H9 (cell line): ENCODE measurements around the gene F12. TPM values are rescaled to one million over a fixed set of nuclear protein-coding genes. Genes with fewer than 3 reads are reported as not detected.

Experiments used
- DNase-seq: peaks from one replicate; pipeline ENCODE4 v3.0.0-alpha.2; 2017
- H2AFZ ChIP-seq: one replicate; pipeline ENCODE4 v1.6.1; 2013; ENCODE audit warnings: mild to moderate bottlenecking, low read length, control low read depth, moderate library complexity
- H2AK5ac ChIP-seq: 2 replicates; pipeline ENCODE4 v1.6.1; 2013; ENCODE audit warnings: low read length, control low read depth, mixed read lengths; ENCODE audit not compliant: insufficient read length
- H2BK120ac ChIP-seq: one replicate; pipeline ENCODE4 v1.6.1; 2013; ENCODE audit warnings: low read depth, mild to moderate bottlenecking, low read length, control low read depth, inconsistent platforms; ENCODE audit not compliant: poor library complexity, severe bottlenecking
- H2BK12ac ChIP-seq: 2 replicates; pipeline ENCODE4 v1.6.1; 2013; ENCODE audit warnings: low read length, control low read depth, mixed read lengths, low read depth; ENCODE audit not compliant: insufficient read length
- H2BK15ac ChIP-seq: 2 replicates; pipeline ENCODE4 v1.6.1; 2013; ENCODE audit warnings: low read depth, low read length, control low read depth
- H2BK20ac ChIP-seq: one replicate; pipeline ENCODE4 v1.6.1; 2013; ENCODE audit warnings: low read depth, mild to moderate bottlenecking, low read length, control low read depth, inconsistent platforms; ENCODE audit not compliant: poor library complexity, severe bottlenecking
- H2BK5ac ChIP-seq: 2 replicates; pipeline ENCODE4 v1.6.1; 2013; ENCODE audit warnings: low read length, control low read depth, mixed read lengths; ENCODE audit not compliant: insufficient read length
- H3K14ac ChIP-seq: 2 replicates; pipeline ENCODE4 v1.6.1; 2013; ENCODE audit warnings: low read length, control low read depth; ENCODE audit not compliant: insufficient read depth
- H3K18ac ChIP-seq: 2 replicates; pipeline ENCODE4 v1.6.1; 2013; ENCODE audit warnings: low read depth, mild to moderate bottlenecking, mixed read lengths, low read length, control low read depth; ENCODE audit not compliant: insufficient read length
- H3K23ac ChIP-seq: 2 replicates; pipeline ENCODE4 v1.6.1; 2013; ENCODE audit warnings: low read length, control low read depth, mixed read lengths, low read depth; ENCODE audit not compliant: insufficient read length
- H3K23me2 ChIP-seq: 2 replicates; pipeline ENCODE4 v1.6.1; 2013; ENCODE audit warnings: low read depth, mild to moderate bottlenecking, mixed read lengths, low read length, control low read depth; ENCODE audit not compliant: insufficient read length, poor library complexity, severe bottlenecking
- H3K27ac ChIP-seq: 2 replicates; pipeline ENCODE4 v1.5.1; 2013; ENCODE audit warnings: low read length, control low read depth, mixed read lengths, low read depth; ENCODE audit not compliant: insufficient read length
- H3K27me3 ChIP-seq: 2 replicates; pipeline ENCODE4 v1.6.1; 2013; ENCODE audit warnings: low read length, control low read depth, inconsistent platforms; ENCODE audit not compliant: insufficient read depth
- H3K4ac ChIP-seq: 2 replicates; pipeline ENCODE4 v1.6.1; 2013; ENCODE audit warnings: low read depth, mild to moderate bottlenecking, control low read depth, inconsistent platforms, low read length, moderate library complexity
- H3K4me1 ChIP-seq: 2 replicates; pipeline ENCODE4 v1.6.1; 2013; ENCODE audit warnings: low read length, control low read depth, inconsistent platforms; ENCODE audit not compliant: insufficient read depth
- H3K4me2 ChIP-seq: 2 replicates; pipeline ENCODE4 v1.6.1; 2013; ENCODE audit warnings: low read length, control low read depth, mixed read lengths; ENCODE audit not compliant: insufficient read length, insufficient read depth
- H3K56ac ChIP-seq: 2 replicates; pipeline ENCODE4 v1.6.1; 2013; ENCODE audit warnings: low read depth, mild to moderate bottlenecking, mixed read lengths, low read length, control low read depth; ENCODE audit not compliant: insufficient read length
- H3K79me1 ChIP-seq: 2 replicates; pipeline ENCODE4 v1.6.1; 2013; ENCODE audit warnings: low read depth, mild to moderate bottlenecking, moderate library complexity, low read length, control low read depth, inconsistent platforms; ENCODE audit not compliant: insufficient read depth, poor library complexity, severe bottlenecking
- H3K79me2 ChIP-seq: 2 replicates; pipeline ENCODE4 v1.6.1; 2013; ENCODE audit warnings: low read length, control low read depth, inconsistent platforms; ENCODE audit not compliant: insufficient read depth
- H3K9ac ChIP-seq: 2 replicates; pipeline ENCODE4 v1.6.1; 2013; ENCODE audit warnings: low read length, control low read depth, mixed read lengths; ENCODE audit not compliant: insufficient read length; ENCODE audit errors: extremely low read depth
- H3K9me3 ChIP-seq: one replicate; pipeline ENCODE4 v1.6.1; 2013; ENCODE audit warnings: low read depth, low read length, inconsistent platforms; ENCODE audit not compliant: control insufficient read depth
- H3T11ph ChIP-seq: one replicate; pipeline ENCODE4 v1.6.1; 2013; ENCODE audit warnings: mild to moderate bottlenecking, low read length, control low read depth, inconsistent platforms
- H4K20me1 ChIP-seq: one replicate; pipeline ENCODE4 v1.6.1; 2013; ENCODE audit not compliant: control insufficient read depth, insufficient read length, insufficient read depth
- H4K5ac ChIP-seq: 2 replicates; pipeline ENCODE4 v1.6.1; 2013; ENCODE audit warnings: low read depth, mild to moderate bottlenecking, mixed read lengths, low read length, control low read depth; ENCODE audit not compliant: insufficient read length
- H4K8ac ChIP-seq: replicated peaks from 2 replicates; pipeline ENCODE4 v1.6.1; 2013; ENCODE audit warnings: low read length, control low read depth, mixed read lengths, low read depth; ENCODE audit not compliant: insufficient read length
- H4K91ac ChIP-seq: 2 replicates; pipeline ENCODE4 v1.6.1; 2013; ENCODE audit warnings: low read depth, mild to moderate bottlenecking, moderate library complexity, mixed read lengths, low read length, control low read depth; ENCODE audit not compliant: insufficient read length
- H3K27ac Mint-ChIP-seq, 3 experiments: 2 replicates in 2 of 3; 3 replicates in 1 of 3; pipeline ENCODE4 v1.8.0; 2020 to 2021; ENCODE audit warnings: mixed read lengths in 3 of 3, mild to moderate bottlenecking in 1 of 3, moderate library complexity in 1 of 3
- H3K27me3 Mint-ChIP-seq: 2 replicates; pipeline ENCODE4 v1.8.0; 2021; ENCODE audit warnings: low read depth, mild to moderate bottlenecking, moderate library complexity, mixed read lengths
- H3K36me3 Mint-ChIP-seq, 3 experiments: 2 replicates in 2 of 3; 3 replicates in 1 of 3; pipeline ENCODE4 v1.8.0; 2020 to 2021; ENCODE audit warnings: low read depth in 3 of 3, mixed read lengths in 3 of 3; ENCODE audit not compliant: insufficient read depth in 1 of 3
- H3K4me1 Mint-ChIP-seq, 2 experiments: 2 replicates each; pipeline ENCODE4 v1.8.0; 2020; ENCODE audit warnings: mixed read lengths in 2 of 2
- H3K4me3 Mint-ChIP-seq, 2 experiments: 2 replicates in 1 of 2; 3 replicates in 1 of 2; pipeline ENCODE4 v1.8.0; 2020 to 2021; ENCODE audit warnings: mild to moderate bottlenecking in 2 of 2, mixed read lengths in 2 of 2, moderate library complexity in 1 of 2
- H3K9me3 Mint-ChIP-seq, 2 experiments: 2 replicates in 1 of 2; 3 replicates in 1 of 2; pipeline ENCODE4 v1.8.0; 2020; ENCODE audit warnings: mild to moderate bottlenecking in 2 of 2, mixed read lengths in 2 of 2, moderate library complexity in 1 of 2
- WGBS: extraction: QIAGEN DNeasy Blood & Tissue Kit; methylation state at CpG from one replicate; pipeline ENCODE4 v1.1.7; 2013; ENCODE audit warnings: missing lambda C conversion rate, low lambda C conversion rate, mixed read lengths; ENCODE audit not compliant: insufficient read length; ENCODE audit errors: extremely low coverage; 5-methylcytosine and 5-hydroxymethylcytosine counted together
- total RNA-seq: library from RNA; stranded (reverse); gene quantifications from 2 replicates; pipeline ENCODE4 v1.2.1, GENCODE V29; 2021
- TF ChIP-seq, protein P1 (sequence below): fragments of 200-600 bp; sonication (generic); conservative IDR thresholded peaks from 3 replicates; pipeline ENCODE4 v1.8.0; 2021; ENCODE audit warnings: antibody characterized with exemption, mild to moderate bottlenecking

Gene F12
- total RNA-seq, 1 experiment from 2014 or later, result 3.5 TPM

- no peaks in the 10 kb centered on the region; a peak in 1 of 5 replicates for H3K9me3 Mint-ChIP-seq
- Histone ChIP-seq H3K4me1 (no peaks in the 10 kb centered on the region), H3K79me1 (no peaks in the 10 kb centered on the region), H2BK20ac (no peak overlapping the region), H3K4me2 (no peak overlapping the region), H3K27me3 (no peaks in the 10 kb centered on the region), H3K18ac (no peak overlapping the region), H3K27ac (no peak overlapping the region), H4K20me1 (no peaks in the 10 kb centered on the region), H3K56ac (no peak overlapping the region), H3K4ac (no peak overlapping the region), H3K9me3 (no peaks in the 10 kb centered on the region), H4K5ac (no peak overlapping the region), H2AK5ac (no peak overlapping the region), H3K23me2 (no peaks in the 10 kb centered on the region), H2BK12ac (no peak overlapping the region), H2BK15ac (no peak overlapping the region), H3T11ph (no peak overlapping the region), H2BK120ac (no peak overlapping the region), H2AFZ (no peak overlapping the region), H3K9ac (no peak overlapping the region), H3K79me2 (no peaks in the 10 kb centered on the region), H4K8ac (no peak overlapping the region), H4K91ac (no peak overlapping the region), H3K23ac (no peak overlapping the region), H2BK5ac (no peak overlapping the region), H3K14ac (no peak overlapping the region; the same call in 1 of the 2 replicates)
- no CpG with 5 or more reads among the region's 8 CpGs for WGBS
- H3K27ac Mint-ChIP-seq, result no peak overlapping the region
- H3K36me3 Mint-ChIP-seq, result no peaks in the 10 kb centered on the region
- H3K4me1 Mint-ChIP-seq, result peaks cover 0 to 2% of the 10 kb centered on the region in 2 experiments; a peak in 1 of 4 replicates
- no peak for DNase-seq
- H3K27me3 Mint-ChIP-seq, result peaks cover 73% of the 10 kb centered on the region
- TF ChIP-seq, protein P1, sequence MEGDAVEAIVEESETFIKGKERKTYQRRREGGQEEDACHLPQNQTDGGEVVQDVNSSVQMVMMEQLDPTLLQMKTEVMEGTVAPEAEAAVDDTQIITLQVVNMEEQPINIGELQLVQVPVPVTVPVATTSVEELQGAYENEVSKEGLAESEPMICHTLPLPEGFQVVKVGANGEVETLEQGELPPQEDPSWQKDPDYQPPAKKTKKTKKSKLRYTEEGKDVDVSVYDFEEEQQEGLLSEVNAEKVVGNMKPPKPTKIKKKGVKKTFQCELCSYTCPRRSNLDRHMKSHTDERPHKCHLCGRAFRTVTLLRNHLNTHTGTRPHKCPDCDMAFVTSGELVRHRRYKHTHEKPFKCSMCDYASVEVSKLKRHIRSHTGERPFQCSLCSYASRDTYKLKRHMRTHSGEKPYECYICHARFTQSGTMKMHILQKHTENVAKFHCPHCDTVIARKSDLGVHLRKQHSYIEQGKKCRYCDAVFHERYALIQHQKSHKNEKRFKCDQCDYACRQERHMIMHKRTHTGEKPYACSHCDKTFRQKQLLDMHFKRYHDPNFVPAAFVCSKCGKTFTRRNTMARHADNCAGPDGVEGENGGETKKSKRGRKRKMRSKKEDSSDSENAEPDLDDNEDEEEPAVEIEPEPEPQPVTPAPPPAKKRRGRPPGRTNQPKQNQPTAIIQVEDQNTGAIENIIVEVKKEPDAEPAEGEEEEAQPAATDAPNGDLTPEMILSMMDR, result no peak
- H3K4me3 Mint-ChIP-seq, result no peak overlapping the region
Measured at GRCh38 chr5:177412603-177413233, 3.4 kb upstream of the F12 start.
